ENCODE results near the gene BAX.

BAX gene

DNA sequence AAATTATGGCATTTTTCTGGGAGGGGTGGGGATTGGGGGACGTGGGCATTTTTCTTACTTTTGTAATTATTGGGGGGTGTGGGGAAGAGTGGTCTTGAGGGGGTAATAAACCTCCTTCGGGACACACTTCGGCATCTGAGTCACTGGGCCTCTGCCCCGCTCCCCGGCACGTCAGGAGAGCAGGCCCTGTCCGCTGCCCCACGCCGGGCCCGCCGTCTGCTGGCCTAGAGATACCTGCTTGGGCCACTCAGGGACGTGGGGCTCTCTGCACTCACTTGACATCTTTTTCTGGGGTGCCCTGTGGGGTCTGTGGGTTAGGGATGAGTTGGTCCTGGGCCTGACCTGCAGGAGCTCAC, 7.0 kb downstream of the BAX start:
- no peak for DNase-seq (ENCODE audit: low read depth in 3 of 3, low spot score in 1 of 3)

DNA sequence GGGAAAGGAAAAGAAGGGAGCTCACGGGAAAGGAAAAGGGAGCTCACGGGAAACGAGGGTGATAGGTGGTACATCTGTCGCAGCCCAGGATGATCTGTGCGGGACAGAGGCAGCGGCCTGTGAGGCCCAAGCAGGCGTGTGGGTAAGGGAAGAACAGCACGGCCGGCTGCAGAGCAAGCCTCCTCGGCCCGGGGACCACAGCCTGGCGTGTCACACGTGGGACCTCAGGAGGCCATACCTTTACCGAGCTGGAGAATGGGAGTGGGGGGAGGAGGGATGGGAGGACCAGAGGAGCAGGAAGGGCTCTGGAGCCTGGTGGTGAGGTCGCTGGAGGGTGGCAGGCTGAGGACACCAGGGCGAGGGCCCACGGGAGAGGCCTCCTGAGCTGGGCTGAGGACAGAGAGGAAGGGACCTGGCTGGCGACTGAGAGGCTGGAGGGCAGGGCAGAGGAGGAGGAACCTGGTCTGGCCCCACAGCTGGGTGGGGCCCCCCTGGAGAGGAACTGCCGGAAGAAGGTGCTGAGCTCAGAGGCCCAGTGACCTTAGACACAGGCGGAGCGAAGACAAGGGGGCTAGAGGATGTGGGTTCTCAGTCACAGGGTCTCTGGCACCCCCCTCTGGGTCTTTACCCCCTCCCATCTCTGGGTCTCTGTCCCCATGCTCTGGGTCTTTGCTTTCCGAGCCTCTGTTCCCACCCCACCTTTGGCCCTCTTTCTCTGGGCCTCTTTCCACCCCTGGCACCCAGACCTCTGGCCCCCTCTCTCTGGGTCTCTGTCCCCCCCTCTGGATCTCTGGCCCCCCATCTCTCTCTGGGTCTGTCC, 7.6 kb downstream of the BAX start:
- no peak for DNase-seq (ENCODE audit: low read depth in 3 of 3, low spot score in 1 of 3)

DNA sequence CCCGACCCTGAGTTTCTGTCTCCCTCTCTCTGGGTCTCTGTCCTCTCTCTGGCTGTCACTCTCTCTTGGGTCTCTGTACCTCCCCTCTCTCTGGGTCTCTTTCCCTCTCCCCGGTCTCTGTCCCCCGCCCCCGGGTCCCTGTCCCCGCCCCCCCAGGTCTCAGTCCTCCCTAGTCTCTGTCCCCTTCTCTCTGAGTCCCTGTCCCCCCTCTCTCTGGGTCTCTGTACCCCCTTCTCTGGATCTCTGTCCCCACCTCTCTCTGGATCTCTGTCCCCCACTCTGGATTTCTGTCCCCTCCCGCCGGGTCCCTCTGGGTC, 8.1 kb downstream of the BAX start:
- no peak for DNase-seq (ENCODE audit: low read depth in 3 of 3, low spot score in 1 of 3)

- DNase-seq (ENCODE audit: low read depth in 3 of 3, low spot score in 1 of 3), result peak in 1 of 3 donors; percentile 63
These were observed 8.9 kb downstream of the BAX start for GRCh38 chr19:48963371-48964204.

GRCh38 chr19:48964205-48965039, 9.7 kb downstream of the BAX start:
- no peak for DNase-seq (ENCODE audit: low read depth in 3 of 3, low spot score in 1 of 3)

DNA sequence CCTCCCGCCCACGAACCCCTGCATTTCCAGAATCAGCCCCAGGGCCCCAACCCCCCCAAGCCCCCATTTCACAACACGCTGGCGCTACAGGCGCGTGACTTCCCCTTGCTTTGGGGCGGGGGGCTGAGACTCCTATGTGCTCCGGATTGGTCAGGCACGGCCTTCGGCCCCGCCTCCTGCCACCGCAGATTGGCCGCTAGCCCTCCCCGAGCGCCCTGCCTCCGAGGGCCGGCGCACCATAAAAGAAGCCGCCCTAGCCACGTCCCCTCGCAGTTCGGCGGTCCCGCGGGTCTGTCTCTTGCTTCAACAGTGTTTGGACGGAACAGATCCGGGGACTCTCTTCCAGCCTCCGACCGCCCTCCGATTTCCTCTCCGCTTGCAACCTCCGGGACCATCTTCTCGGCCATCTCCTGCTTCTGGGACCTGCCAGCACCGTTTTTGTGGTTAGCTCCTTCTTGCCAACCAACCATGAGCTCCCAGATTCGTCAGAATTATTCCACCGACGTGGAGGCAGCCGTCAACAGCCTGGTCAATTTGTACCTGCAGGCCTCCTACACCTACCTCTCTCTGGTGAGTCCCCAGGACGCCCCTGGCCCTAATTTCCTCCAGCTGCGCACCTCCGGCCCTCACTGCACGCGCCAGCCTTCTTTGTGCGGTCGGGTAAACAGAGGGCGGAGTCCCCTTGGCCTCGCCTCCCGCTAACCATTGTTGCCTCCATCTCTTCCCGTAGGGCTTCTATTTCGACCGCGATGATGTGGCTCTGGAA, 10.5 kb downstream of the BAX start, which contains the start of gene FTL:
FTL (plus strand) TSS at position 270 of the 766 bp plus-strand sequence; CDS start at position 469, 199 bp downstream.
- peak; percentile 76 to 83 (median 80) for DNase-seq (ENCODE audit: low read depth in 3 of 3, low spot score in 1 of 3)

DNA sequence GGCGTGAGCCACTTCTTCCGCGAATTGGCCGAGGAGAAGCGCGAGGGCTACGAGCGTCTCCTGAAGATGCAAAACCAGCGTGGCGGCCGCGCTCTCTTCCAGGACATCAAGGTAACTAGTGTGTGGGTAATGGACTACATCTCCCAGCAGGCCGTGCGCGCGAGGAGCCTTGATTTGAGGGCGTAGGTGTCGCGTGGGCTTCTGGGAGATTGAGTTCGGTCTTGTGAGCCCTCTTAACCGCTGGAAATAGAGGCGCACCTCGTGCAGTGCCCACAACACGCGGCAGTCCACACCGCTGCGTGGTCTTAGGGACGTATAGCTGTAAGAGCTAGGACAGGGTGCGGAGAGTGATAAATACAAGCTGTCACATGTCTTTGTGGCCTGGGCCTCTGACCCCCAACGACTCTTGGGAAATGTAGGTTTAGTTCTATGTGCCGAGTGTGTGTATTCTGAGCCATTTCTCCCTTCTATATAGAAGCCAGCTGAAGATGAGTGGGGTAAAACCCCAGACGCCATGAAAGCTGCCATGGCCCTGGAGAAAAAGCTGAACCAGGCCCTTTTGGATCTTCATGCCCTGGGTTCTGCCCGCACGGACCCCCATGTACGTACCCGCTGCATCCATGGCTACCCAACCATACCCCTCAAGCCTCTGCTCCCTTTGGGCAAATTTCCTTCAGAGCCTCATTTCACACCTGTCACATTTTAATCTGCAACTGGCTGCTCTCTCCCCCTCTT, 11.3 kb downstream of the BAX start:
- DNase-seq (ENCODE audit: low read depth in 3 of 3, low spot score in 1 of 3), result peak; percentile 70 to 78 (median 75)

- DNase-seq (ENCODE audit: low read depth in 3 of 3, low spot score in 1 of 3), result no peak
These were observed 12.1 kb downstream of the BAX start for GRCh38 chr19:48966541-48967345.

DNA sequence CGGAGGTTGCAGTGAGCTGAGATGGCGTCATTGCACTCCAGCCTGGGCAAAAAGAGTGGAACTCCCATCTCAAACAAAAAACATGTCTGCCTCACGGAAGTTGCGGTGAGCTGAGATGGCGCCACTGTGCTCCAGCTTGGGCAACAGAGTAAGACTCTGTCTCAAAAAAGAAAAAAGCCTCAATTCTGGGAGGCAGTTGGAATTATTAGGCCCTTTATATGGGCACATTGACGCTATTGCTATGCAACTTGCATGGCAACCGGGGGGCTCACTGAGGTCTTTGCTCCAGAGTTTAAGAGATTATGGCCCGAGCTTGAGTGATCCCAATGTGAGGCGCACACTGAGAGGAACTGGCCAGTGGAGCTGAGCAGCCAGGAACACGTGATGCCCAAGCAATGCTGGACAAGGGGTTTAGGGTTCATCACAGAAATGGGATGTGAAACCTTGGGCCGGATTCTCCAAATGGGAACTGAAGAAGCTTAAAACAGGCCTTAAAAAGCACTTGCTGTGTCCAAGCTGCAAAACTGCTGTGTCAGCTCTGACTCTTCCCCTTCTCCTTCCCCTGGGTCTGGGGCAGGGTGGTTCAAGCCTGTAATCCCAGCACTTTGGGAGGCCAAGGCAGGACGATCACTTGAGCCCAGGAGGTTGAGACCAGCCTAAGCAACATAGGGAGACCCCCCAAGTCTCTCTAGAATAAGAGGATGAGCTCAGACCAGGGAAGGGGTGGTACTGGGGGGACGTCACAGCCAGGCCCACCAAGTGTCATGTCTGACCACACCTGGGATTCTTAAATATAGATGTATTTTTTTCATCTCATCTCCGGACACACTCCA, 12.9 kb downstream of the BAX start:
- no peak for DNase-seq (ENCODE audit: low read depth in 3 of 3, low spot score in 1 of 3)

GRCh38 chr19:48968179-48968661, 13.5 kb downstream of the BAX start:
- no peak for DNase-seq (ENCODE audit: low read depth in 3 of 3, low spot score in 1 of 3)

DNA sequence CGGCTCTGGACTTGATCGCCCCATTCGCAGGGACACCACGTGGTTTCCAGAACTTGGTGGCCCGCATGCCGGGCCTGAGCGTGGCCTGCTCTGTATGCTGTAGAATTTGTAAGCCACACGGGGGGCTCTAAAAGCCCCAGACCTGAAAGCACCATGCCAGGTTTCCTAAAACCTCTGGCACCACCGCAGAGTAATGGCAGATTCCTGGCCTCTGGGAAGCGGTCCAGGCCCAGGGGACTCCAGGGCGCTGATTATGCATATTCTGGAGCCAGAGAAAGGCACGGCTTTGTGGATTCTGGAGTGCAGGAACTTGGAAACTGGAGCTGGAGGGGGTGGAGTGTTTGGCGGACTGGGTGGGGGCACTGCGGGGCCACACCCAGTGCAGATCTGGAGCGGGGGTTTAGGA, 14.1 kb downstream of the BAX start:
- no peak for DNase-seq (ENCODE audit: low read depth in 3 of 3, low spot score in 1 of 3)

DNA sequence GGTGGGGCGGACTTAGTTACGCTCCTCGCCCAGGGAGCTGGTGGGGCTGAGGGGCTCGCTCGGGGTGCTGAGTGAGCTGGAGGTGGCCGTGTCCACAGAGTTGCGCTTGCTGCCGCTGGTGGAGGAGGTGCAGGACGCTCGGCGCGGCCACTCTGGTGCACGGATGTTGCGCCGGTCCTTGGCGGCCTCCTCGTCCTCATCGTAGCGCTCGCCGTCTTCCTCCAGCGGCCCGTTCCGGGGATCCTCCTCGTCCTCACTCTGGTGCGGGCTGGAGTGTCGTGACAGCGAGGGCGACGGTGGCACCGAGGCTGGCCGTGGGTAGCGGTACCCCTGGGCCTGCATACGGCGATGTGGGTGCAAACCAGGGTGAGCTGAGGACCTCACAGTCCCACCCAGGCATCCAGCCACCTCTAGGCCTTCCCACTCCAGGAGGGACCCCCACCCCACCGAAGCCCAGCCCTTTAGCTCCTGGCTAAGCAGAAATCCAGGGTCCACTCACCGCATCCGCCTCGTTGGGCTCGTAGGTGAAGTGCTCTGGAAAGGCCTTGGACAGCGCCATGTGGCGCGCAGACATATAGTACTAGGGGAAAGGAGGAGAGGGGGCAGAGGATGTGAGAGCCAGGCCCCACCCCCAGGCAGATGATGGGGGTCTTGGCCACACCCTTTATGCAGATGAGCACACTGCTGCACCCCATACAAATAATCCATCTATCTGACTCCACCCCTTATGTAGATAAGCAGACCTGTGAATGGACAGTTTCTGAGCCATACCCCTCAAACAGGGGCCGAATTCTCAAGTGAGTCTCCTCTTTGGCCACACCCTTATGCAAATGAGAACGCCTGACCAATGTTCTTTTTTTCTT, 14.8 kb downstream of the BAX start:
- DNase-seq (ENCODE audit: low read depth in 3 of 3, low spot score in 1 of 3), result no peak

- DNase-seq (ENCODE audit: low read depth in 3 of 3, low spot score in 1 of 3), result no peak
These were observed 15.6 kb downstream of the BAX start for GRCh38 chr19:48970139-48970766.

DNA sequence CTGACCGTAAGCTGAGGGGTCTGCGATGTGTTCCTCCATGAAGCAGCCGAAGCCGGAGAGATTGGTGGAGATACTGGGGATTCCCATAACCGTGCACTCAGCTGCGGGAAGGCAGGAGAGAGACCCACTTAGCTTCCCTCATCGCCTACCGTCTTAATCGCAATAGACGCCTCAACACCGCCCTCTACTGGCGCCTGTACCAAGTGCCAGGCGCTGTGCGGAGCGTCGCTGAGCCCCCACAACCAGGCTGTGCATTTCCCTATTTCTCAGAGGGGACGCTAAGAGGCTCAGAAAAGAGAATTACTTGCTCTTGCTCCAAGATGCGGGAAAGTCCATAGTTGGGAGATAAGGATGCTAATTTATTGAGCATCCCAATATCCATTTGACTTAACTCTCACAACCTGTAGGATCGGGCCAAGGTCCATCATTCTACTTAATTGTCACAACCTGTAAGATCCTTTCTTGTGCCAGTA, 16.3 kb downstream of the BAX start:
- peak; percentile 49 to 87 (median 66) for DNase-seq (ENCODE audit: low read depth in 3 of 3, low spot score in 1 of 3)

GRCh38 chr19:48975947-48976847, 21.5 kb downstream of the BAX start:
- DNase-seq (ENCODE audit: low read depth in 3 of 3, low spot score in 1 of 3), result no peak

DNA sequence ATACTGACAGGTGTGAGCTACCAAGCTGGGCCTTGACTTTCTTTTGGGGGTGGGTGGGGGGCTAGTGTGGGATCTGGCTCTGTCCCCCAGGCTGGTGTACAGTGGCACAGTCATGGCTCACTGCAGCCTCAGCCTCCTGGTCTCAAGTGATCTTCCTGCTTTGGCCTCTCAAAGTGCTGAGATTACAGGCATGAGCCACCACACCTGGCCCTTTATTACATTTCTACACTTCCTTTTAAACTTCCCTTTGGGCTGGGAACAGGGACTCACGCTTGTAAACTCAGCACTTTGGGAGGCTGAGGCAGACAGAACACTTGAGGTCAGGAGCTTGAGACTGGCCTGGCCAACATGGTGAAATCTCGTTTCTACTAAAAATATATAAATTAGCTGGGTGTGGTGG, 22.4 kb downstream of the BAX start:
- no peak for DNase-seq (ENCODE audit: low read depth in 3 of 3, low spot score in 1 of 3)

Measured in stimulated activated CD4-positive, alpha-beta T cell treated with anti-CD3 and anti-CD28 coated beads, TNF-alpha, amount 100 ng/mL, for 1 hour (primary cell).